ENCODE measurements around the gene MYH9.

DNA sequence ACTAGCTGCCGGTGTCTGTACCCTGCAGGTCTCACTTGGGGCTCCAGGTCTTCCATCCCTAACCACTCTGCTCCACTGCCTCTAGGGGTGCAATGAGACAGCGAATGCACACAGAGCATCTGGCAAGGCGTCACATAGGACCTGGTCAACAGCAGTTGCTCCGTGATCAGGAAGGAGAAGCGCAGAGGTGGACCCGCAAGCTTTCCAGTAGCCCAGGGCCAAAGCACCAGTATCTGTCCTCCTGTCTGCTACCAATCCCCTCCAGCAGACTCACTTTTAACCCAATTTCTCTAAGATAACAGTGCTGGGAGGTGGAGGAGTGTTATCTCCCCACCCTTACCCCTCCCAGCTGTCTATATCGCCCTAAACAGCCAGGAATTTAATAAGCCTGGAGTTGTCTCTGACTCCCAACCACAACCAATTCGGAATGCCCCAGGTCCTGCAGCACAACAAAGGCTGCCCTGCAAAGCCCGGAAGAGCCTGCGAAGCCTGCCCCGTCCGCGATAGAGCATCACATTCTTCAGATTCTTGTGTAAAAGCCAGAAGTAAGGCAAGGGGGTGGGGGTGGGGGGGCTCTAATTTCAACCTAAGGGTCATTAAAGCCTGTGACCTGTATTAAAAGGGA, 19.3 kb downstream of the MYH9 start:
- TF ChIP-seq, protein P1, sequence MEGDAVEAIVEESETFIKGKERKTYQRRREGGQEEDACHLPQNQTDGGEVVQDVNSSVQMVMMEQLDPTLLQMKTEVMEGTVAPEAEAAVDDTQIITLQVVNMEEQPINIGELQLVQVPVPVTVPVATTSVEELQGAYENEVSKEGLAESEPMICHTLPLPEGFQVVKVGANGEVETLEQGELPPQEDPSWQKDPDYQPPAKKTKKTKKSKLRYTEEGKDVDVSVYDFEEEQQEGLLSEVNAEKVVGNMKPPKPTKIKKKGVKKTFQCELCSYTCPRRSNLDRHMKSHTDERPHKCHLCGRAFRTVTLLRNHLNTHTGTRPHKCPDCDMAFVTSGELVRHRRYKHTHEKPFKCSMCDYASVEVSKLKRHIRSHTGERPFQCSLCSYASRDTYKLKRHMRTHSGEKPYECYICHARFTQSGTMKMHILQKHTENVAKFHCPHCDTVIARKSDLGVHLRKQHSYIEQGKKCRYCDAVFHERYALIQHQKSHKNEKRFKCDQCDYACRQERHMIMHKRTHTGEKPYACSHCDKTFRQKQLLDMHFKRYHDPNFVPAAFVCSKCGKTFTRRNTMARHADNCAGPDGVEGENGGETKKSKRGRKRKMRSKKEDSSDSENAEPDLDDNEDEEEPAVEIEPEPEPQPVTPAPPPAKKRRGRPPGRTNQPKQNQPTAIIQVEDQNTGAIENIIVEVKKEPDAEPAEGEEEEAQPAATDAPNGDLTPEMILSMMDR (IDR thresholded peaks at IDR 0.05; ENCODE audit: low read length) = no peak
- TF ChIP-seq EZH2phosphoT487 (IDR thresholded peaks at IDR 0.05; ENCODE audit: low read length) = no peak
- TF ChIP-seq EZH2 (optimal IDR thresholded peaks at IDR 0.05; ENCODE audit: low read depth, low read length) = no peak
